GM12878 (cell line): ENCODE results near the gene N4BP2. TPM values are rescaled to one million over a fixed set of nuclear protein-coding genes. Genes with fewer than 3 reads are reported as not detected.

Source experiments
- ASH2L ChIP-seq: fragments of 300-600, 200-600 bp; sonication (generic); IDR thresholded peaks from 2 replicates; pipeline ENCODE4 v1.6.1; 2017; ENCODE audit warnings: low read depth, mild to moderate bottlenecking, borderline replicate concordance
- CEBPZ ChIP-seq: fragments of 150-350 bp; IDR thresholded peaks from 2 replicates; pipeline ENCODE4 v1.6.1; 2016; ENCODE audit warnings: low read depth, low read length
- ETV6 ChIP-seq, 2 experiments: fragments of 450-650 bp in 1 of 2; IDR thresholded peaks in 1 of 2; conservative IDR thresholded peaks in 1 of 2; 2 replicates each; pipeline ENCODE4 v1.6.1; 2014; ENCODE audit warnings: antibody characterized with exemption in 1 of 2, borderline replicate concordance in 1 of 2, low read depth in 1 of 2, mild to moderate bottlenecking in 1 of 2, moderate library complexity in 1 of 2
- FOXK2 ChIP-seq: fragments of 450-650 bp; IDR thresholded peaks from 2 replicates; pipeline ENCODE4 v1.6.1; 2017; ENCODE audit warnings: mild to moderate bottlenecking, moderate library complexity
- GATAD2B ChIP-seq: fragments of 450-650 bp; conservative IDR thresholded peaks from 2 replicates; pipeline ENCODE4 v1.6.1; 2017; ENCODE audit warnings: low read depth, mild to moderate bottlenecking, moderate library complexity
- HDAC6 ChIP-seq: fragments of 200-600 bp; sonication (generic); IDR thresholded peaks from one replicate; pipeline ENCODE4 v1.8.0; 2017; ENCODE audit warnings: antibody characterized with exemption; ENCODE audit not compliant: unreplicated experiment
- IKZF1 ChIP-seq: fragments of 450-650 bp; conservative IDR thresholded peaks from 2 replicates; pipeline ENCODE4 v1.6.1; 2017; ENCODE audit warnings: antibody characterized with exemption, mild to moderate bottlenecking
- IKZF2 ChIP-seq, 2 experiments: fragments of 450-650 bp; IDR thresholded peaks; 2 replicates each; pipeline ENCODE4 v1.6.1; 2017; ENCODE audit warnings: mild to moderate bottlenecking in 2 of 2, moderate library complexity in 2 of 2
- MTA3 ChIP-seq: IDR thresholded peaks from 2 replicates; pipeline ENCODE4 v1.6.1; 2012; ENCODE audit warnings: low read length, inconsistent platforms, borderline replicate concordance
- MYB ChIP-seq: fragments of 150-350 bp; IDR thresholded peaks from 2 replicates; pipeline ENCODE4 v1.6.1; 2014; ENCODE audit warnings: mild to moderate bottlenecking, low read depth, low read length, borderline replicate concordance
- NFYA ChIP-seq: IDR thresholded peaks from 2 replicates; pipeline ENCODE4 v1.6.1; 2011; ENCODE audit warnings: low read depth, mild to moderate bottlenecking, low read length, improper control_type of control experiment, borderline replicate concordance
- PAX8 ChIP-seq: fragments of 450-650 bp; IDR thresholded peaks from 2 replicates; pipeline ENCODE4 v1.6.1; 2017; ENCODE audit warnings: mild to moderate bottlenecking, moderate library complexity
- STAT1 ChIP-seq: fragments of 450-650 bp; conservative IDR thresholded peaks from 2 replicates; pipeline ENCODE4 v1.6.1; 2014; ENCODE audit warnings: antibody characterized with exemption, mild to moderate bottlenecking
- TBL1XR1 ChIP-seq: IDR thresholded peaks from 2 replicates; pipeline ENCODE4 v1.6.1; 2012; ENCODE audit warnings: low read depth, low read length, improper control_type of control experiment
- TCF12 ChIP-seq: IDR thresholded peaks from 2 replicates; pipeline ENCODE4 v1.6.1; 2011; ENCODE audit warnings: low read depth, mild to moderate bottlenecking, low read length
- polyA plus RNA-seq, 11 experiments: library from polyadenylated mRNA; depleted of rRNA in 4 of 11; unstranded in 6 of 11; stranded (reverse) in 5 of 11; fragments of >200 nt; fragmentation: Nextera tagmentation in 4 of 11; fragmentation: Illumina TruSeq in 1 of 11; extraction: Ambion mirVana in 4 of 11; extraction: Trizol in 1 of 11; gene quantifications; 1 replicate in 1 of 11; 2 replicates in 10 of 11; pipeline versions ENCODE4 v1.2.1 to v1.2.3, GENCODE V29; 2011 to 2016; ENCODE audit warnings: inconsistent platforms in 2 of 11, missing spikeins in 2 of 11, low read depth in 1 of 11
- total RNA-seq, 4 experiments: library from RNA; depleted of rRNA in 3 of 4; stranded (reverse); fragments of >200 nt in 3 of 4; fragmentation: Illumina TruSeq in 1 of 4; extraction: Trizol in 1 of 4; gene quantifications; 2 replicates each; pipeline versions ENCODE4 v1.2.1 to v1.2.3, GENCODE V29; 2013 to 2021
- TF ChIP-seq, protein P1 (sequence below): fragments of 450-650 bp; IDR thresholded peaks from 2 replicates; pipeline ENCODE4 v1.6.1; 2017; ENCODE audit warnings: low read depth, mild to moderate bottlenecking, moderate library complexity
- TF ChIP-seq, protein P2 (sequence below): fragments of 450-650 bp; IDR thresholded peaks from 2 replicates; pipeline ENCODE4 v1.6.1; 2014; ENCODE audit warnings: mild to moderate bottlenecking
- TF ChIP-seq, protein P3 (sequence below): fragments of 450-650 bp; IDR thresholded peaks from 2 replicates; pipeline ENCODE4 v1.6.1; 2018; ENCODE audit warnings: mild to moderate bottlenecking, low read depth, moderate library complexity; ENCODE audit not compliant: partially characterized antibody
- TF ChIP-seq, protein P4 (sequence below): IDR thresholded peaks from 2 replicates; pipeline ENCODE4 v1.6.1; 2012; ENCODE audit warnings: low read depth, low read length, improper control_type of control experiment

Gene N4BP2
- total and polyA plus RNA-seq, 10 of the 15 experiments (the other 5 are each of a cell fraction or from before 2014, with no cell fraction given) = 2.3 to 18.7 (median 10.0) TPM

- TF ChIP-seq, protein P1, sequence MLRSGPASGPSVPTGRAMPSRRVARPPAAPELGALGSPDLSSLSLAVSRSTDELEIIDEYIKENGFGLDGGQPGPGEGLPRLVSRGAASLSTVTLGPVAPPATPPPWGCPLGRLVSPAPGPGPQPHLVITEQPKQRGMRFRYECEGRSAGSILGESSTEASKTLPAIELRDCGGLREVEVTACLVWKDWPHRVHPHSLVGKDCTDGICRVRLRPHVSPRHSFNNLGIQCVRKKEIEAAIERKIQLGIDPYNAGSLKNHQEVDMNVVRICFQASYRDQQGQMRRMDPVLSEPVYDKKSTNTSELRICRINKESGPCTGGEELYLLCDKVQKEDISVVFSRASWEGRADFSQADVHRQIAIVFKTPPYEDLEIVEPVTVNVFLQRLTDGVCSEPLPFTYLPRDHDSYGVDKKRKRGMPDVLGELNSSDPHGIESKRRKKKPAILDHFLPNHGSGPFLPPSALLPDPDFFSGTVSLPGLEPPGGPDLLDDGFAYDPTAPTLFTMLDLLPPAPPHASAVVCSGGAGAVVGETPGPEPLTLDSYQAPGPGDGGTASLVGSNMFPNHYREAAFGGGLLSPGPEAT = peak; percentile 77
- no peak for TF ChIP-seq STAT1
- no peak for TF ChIP-seq MYB
- TF ChIP-seq, protein P2, sequence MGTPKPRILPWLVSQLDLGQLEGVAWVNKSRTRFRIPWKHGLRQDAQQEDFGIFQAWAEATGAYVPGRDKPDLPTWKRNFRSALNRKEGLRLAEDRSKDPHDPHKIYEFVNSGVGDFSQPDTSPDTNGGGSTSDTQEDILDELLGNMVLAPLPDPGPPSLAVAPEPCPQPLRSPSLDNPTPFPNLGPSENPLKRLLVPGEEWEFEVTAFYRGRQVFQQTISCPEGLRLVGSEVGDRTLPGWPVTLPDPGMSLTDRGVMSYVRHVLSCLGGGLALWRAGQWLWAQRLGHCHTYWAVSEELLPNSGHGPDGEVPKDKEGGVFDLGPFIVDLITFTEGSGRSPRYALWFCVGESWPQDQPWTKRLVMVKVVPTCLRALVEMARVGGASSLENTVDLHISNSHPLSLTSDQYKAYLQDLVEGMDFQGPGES = no peak
- TF ChIP-seq TCF12 = 0 out of 2 replicates have a peak, but pooled peaks have one; percentile 19
- no peak for TF ChIP-seq PAX8
- no peak for TF ChIP-seq NFYA
- peak; percentile 93 to 94 for TF ChIP-seq IKZF2 (IDR thresholded peaks at IDR 0.05)
- TF ChIP-seq ASH2L = no peak
- TF ChIP-seq, protein P3, sequence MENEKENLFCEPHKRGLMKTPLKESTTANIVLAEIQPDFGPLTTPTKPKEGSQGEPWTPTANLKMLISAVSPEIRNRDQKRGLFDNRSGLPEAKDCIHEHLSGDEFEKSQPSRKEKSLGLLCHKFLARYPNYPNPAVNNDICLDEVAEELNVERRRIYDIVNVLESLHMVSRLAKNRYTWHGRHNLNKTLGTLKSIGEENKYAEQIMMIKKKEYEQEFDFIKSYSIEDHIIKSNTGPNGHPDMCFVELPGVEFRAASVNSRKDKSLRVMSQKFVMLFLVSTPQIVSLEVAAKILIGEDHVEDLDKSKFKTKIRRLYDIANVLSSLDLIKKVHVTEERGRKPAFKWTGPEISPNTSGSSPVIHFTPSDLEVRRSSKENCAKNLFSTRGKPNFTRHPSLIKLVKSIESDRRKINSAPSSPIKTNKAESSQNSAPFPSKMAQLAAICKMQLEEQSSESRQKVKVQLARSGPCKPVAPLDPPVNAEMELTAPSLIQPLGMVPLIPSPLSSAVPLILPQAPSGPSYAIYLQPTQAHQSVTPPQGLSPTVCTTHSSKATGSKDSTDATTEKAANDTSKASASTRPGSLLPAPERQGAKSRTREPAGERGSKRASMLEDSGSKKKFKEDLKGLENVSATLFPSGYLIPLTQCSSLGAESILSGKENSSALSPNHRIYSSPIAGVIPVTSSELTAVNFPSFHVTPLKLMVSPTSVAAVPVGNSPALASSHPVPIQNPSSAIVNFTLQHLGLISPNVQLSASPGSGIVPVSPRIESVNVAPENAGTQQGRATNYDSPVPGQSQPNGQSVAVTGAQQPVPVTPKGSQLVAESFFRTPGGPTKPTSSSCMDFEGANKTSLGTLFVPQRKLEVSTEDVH = no peak
- peak; percentile 48; the same call in 1 of the 2 replicates for TF ChIP-seq GATAD2B
- peak; percentile 90 for TF ChIP-seq IKZF1
- TF ChIP-seq FOXK2 = no peak
- peak; percentile 33 for TF ChIP-seq HDAC6
- peak; percentile 70 for TF ChIP-seq TBL1XR1
- peak in 1 of 2 experiments; percentile 92; a peak in 2 of 4 replicates for TF ChIP-seq ETV6 (conservative IDR thresholded peaks at IDR 0.05 in 1 of 2, IDR thresholded peaks at IDR 0.05 in 1 of 2; ENCODE audit: borderline replicate concordance in 1 of 2, low read depth in 1 of 2)
- TF ChIP-seq, protein P4, sequence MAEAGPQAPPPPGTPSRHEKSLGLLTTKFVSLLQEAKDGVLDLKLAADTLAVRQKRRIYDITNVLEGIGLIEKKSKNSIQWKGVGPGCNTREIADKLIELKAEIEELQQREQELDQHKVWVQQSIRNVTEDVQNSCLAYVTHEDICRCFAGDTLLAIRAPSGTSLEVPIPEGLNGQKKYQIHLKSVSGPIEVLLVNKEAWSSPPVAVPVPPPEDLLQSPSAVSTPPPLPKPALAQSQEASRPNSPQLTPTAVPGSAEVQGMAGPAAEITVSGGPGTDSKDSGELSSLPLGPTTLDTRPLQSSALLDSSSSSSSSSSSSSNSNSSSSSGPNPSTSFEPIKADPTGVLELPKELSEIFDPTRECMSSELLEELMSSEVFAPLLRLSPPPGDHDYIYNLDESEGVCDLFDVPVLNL = no peak
- TF ChIP-seq CEBPZ = no peak
- no peak for TF ChIP-seq MTA3
These were observed 148.9 kb downstream of the N4BP2 start (continued) for GRCh38 chr4:40205259-40206198.
